Measurements from ENCODE around the gene CDK14. TPM values are rescaled to one million over a fixed set of nuclear protein-coding genes. Genes with fewer than 3 reads are reported as not detected.

Gene CDK14
- total and polyA plus RNA-seq, 10 of the 15 experiments (the other 5 are each of a cell fraction or from before 2014, with no cell fraction given), result 6.5 to 61.3 (median 24.2) TPM

DNA sequence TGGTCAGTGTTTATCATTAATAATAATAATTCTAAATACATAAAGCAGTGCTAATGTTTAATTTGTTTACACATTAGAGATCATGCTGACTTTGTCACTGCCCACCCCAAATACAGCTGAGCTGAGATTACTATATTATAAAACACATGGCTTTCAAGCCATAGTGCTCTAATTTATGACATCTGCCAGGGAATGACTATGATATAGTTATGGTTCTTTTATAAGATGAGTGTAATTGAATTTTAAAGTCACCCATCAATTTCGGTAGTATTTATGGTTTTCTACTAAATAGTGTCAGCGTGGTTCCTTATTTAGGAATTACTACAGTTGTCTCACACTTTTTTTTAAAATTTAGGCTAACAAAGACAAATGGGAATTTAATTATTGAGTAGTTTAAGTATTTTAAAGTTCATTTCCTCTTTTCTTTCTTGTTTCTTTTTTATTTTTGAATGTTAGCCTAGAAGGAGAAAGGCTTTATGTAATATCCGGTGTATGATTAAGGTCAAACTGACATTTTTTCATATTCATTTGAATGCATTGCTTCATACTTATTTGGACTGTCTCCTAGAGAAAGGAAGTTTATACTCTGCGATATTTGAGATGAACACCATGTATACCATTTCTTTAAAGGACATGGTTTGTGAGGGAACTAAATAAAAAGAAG is 3.9 kb downstream of the CDK14 start:
- peaks cover 42% of the 10 kb centered on the region for H3K79me2 ChIP-seq (ENCODE audit: control insufficient read depth, insufficient read depth, low read length)
- in situ Hi-C loops (cut with MboI) (no loop called here), intact Hi-C loops (cut with micrococcal nuclease; ENCODE audit: unreplicated experiment) (loop anchor here (5.0 to 10.0 kb wide), 2 partner anchors 107 to 435 kb away; no protein-coding TSS in a partner anchor)
- no peaks in the 10 kb centered on the region for H3K9me3 ChIP-seq (replicated peaks; ENCODE audit: control insufficient read depth, insufficient read depth, low read length)
- no peaks in the 10 kb centered on the region for H3K27me3 ChIP-seq (replicated peaks in 1 of 2; ENCODE audit: control insufficient read depth in 2 of 2, insufficient read depth in 2 of 2, low read length in 1 of 2)
- peak overlapping the region; percentile 21; the same call in 1 of the 2 replicates for H3K4me3 ChIP-seq
- H3K4me1 ChIP-seq (ENCODE audit: control insufficient read depth, insufficient read depth, low read length), result peaks cover 18% of the 10 kb centered on the region
- under 1% methylated on average over 4 of the region's 4 CpGs for WGBS (ENCODE audit: insufficient coverage, insufficient replicate concordance, low lambda C conversion rate, missing lambda C conversion rate)
- H3K4me2 ChIP-seq (ENCODE audit: control insufficient read depth, insufficient read depth), result peak overlapping the region; percentile 64
- no peaks in the 10 kb centered on the region for H3K36me3 ChIP-seq (ENCODE audit: control insufficient read depth in 2 of 2, insufficient read depth in 2 of 2, low read length in 1 of 2)
- DNase-seq (ENCODE audit: low read depth, low spot score) (no peak), FAIRE-seq (no peak), ATAC-seq (peak; percentile 18)
- peak overlapping the region; percentile 5; the same call in 1 of the 2 replicates for H3K9ac ChIP-seq (ENCODE audit: control insufficient read depth, insufficient read depth, low read length)
- BruUV-seq (replicated peaks), result no TSS peak
- H3K27ac ChIP-seq (ENCODE audit: control insufficient read depth, insufficient read depth), result peak overlapping the region; percentile 44
- ChIA-PET SMC1A (ENCODE audit: uncharacterized antibody, unreplicated experiment) (interaction anchor here (1.2 to 7.3 kb wide), 10 partner anchors 8 to 435 kb away, joined by 3 to 45 read pairs (median 7); no protein-coding TSS in a partner anchor), RAD21 (ENCODE audit: unreplicated experiment) (interaction anchor here (1.1 kb wide), 2 partner anchors 29 to 46 kb away, joined by 3 to 5 read pairs; no protein-coding TSS in a partner anchor), POLR2A (interaction anchor here (0.6 to 2.0 kb wide), 3 partner anchors 13 to 25 kb away, joined by 3 to 11 read pairs (median 3); no protein-coding TSS in a partner anchor), CTCF (no interaction called here)
- H4K20me1 ChIP-seq (ENCODE audit: control insufficient read depth, insufficient read depth), result no peaks in the 10 kb centered on the region
- peak overlapping the region; percentile 61 for H2AFZ ChIP-seq (ENCODE audit: control insufficient read depth, low read depth, low read length)
- no peak for TF ChIP-seq KLF5 (IDR thresholded peaks at IDR 0.05; ENCODE audit: partially characterized antibody)
- TF ChIP-seq TCF7 (IDR thresholded peaks at IDR 0.05; ENCODE audit: borderline replicate concordance), result no peak
- TF ChIP-seq, protein P1, sequence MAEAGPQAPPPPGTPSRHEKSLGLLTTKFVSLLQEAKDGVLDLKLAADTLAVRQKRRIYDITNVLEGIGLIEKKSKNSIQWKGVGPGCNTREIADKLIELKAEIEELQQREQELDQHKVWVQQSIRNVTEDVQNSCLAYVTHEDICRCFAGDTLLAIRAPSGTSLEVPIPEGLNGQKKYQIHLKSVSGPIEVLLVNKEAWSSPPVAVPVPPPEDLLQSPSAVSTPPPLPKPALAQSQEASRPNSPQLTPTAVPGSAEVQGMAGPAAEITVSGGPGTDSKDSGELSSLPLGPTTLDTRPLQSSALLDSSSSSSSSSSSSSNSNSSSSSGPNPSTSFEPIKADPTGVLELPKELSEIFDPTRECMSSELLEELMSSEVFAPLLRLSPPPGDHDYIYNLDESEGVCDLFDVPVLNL (IDR thresholded peaks at IDR 0.05; ENCODE audit: low read depth, low read length), result no peak
- no peak for TF ChIP-seq FOXK2 (IDR thresholded peaks at IDR 0.05)
- no peak for TF ChIP-seq FOS (IDR thresholded peaks at IDR 0.05; ENCODE audit: borderline replicate concordance, extremely low read depth, insufficient read length)
- TF ChIP-seq IKZF2 (IDR thresholded peaks at IDR 0.05), result peak in 1 of 2 experiments; percentile 38; a peak in 1 of 4 replicates
- TF ChIP-seq HDGF (IDR thresholded peaks at IDR 0.05), result no peak
- no peak for TF ChIP-seq STAT3 (IDR thresholded peaks at IDR 0.05; ENCODE audit: low read depth, low read length)
- no peak for TF ChIP-seq POU2F2 (IDR thresholded peaks at IDR 0.05; ENCODE audit: borderline replicate concordance, low read depth, low read length)
- TF ChIP-seq IKZF1 (conservative IDR thresholded peaks at IDR 0.05), result no peak
- no peak for TF ChIP-seq CHD1 (IDR thresholded peaks at IDR 0.05; ENCODE audit: low read depth, low read length)
- no peak for TF ChIP-seq BHLHE40 (IDR thresholded peaks at IDR 0.05; ENCODE audit: borderline replicate concordance in 1 of 2, low read depth in 2 of 2, low read length in 1 of 2)
- no peak for TF ChIP-seq SRF (IDR thresholded peaks at IDR 0.05; ENCODE audit: low read depth in 2 of 2, low read length in 2 of 2)
- peak; percentile 46; the same call in 1 of the 2 replicates for TF ChIP-seq CREB1 (IDR thresholded peaks at IDR 0.05; ENCODE audit: low read depth)
- TF ChIP-seq, protein P2, sequence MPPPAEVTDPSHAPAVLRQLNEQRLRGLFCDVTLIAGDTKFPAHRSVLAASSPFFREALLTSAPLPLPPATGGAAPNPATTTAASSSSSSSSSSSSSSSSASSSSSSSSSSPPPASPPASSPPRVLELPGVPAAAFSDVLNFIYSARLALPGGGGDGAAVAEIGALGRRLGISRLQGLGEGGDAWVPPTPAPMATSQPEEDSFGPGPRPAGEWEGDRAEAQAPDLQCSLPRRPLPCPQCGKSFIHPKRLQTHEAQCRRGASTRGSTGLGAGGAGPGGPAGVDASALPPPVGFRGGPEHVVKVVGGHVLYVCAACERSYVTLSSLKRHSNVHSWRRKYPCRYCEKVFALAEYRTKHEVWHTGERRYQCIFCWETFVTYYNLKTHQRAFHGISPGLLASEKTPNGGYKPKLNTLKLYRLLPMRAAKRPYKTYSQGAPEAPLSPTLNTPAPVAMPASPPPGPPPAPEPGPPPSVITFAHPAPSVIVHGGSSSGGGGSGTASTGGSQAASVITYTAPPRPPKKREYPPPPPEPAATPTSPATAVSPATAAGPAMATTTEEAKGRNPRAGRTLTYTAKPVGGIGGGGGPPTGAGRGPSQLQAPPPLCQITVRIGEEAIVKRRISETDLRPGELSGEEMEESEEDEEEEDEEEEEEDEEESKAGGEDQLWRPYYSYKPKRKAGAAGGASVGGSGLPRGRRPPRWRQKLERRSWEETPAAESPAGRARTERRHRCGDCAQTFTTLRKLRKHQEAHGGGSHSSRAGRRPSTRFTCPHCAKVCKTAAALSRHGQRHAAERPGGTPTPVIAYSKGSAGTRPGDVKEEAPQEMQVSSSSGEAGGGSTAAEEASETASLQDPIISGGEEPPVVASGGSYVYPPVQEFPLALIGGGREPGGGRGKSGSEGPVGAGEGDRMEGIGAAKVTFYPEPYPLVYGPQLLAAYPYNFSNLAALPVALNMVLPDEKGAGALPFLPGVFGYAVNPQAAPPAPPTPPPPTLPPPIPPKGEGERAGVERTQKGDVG (CRISPR knock-in tag; IDR thresholded peaks at IDR 0.05), result no peak
- TF ChIP-seq, protein P3, sequence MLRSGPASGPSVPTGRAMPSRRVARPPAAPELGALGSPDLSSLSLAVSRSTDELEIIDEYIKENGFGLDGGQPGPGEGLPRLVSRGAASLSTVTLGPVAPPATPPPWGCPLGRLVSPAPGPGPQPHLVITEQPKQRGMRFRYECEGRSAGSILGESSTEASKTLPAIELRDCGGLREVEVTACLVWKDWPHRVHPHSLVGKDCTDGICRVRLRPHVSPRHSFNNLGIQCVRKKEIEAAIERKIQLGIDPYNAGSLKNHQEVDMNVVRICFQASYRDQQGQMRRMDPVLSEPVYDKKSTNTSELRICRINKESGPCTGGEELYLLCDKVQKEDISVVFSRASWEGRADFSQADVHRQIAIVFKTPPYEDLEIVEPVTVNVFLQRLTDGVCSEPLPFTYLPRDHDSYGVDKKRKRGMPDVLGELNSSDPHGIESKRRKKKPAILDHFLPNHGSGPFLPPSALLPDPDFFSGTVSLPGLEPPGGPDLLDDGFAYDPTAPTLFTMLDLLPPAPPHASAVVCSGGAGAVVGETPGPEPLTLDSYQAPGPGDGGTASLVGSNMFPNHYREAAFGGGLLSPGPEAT (IDR thresholded peaks at IDR 0.05; ENCODE audit: low read depth), result peak; percentile 24; the same call in 1 of the 2 replicates
- peak; percentile 78 for TF ChIP-seq ATF7 (IDR thresholded peaks at IDR 0.05; ENCODE audit: low read depth)

Data from GM12878 (cell line).